ENCODE measurements around the gene TAS2R43. TPM values are rescaled to one million over a fixed set of nuclear protein-coding genes. Genes with fewer than 3 reads are reported as not detected.
"Not testable (repeated sequence)": the region's sequence is repeated elsewhere in the genome, so short reads cannot be mapped to it uniquely, and the experiment has no call there.

The TAS2R43 gene
- total RNA-seq, 4 donors from 2014 or later = 0.39 to 1.3 (median 0.87) TPM

DNA sequence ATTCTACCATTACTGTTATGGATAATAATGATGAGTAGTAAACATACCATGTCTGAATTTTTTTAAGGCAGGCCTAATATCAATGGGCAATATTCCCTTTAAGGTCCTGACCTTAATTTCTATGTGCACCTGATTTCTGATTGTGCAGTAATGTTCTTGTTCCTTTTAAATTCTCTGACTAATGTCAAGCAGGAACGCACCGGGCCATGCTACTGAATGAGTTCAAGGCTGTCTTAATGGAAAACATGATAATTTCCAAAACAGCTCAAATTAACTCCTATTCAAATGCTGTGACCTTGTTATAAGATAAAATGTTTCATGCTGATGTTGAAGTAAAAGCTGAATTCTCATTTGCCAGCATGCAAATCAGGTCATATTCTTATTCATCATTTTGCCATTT lies 36.8 kb downstream of the TAS2R43 start:
- Histone ChIP-seq H3K4me3 (no peak overlapping the region), H3K9me3 (peaks cover 0 to under 1% (median 0%) of the 10 kb centered on the region in 4 donors), H3K4me1 (no peaks in the 10 kb centered on the region), H3K36me3 (no peaks in the 10 kb centered on the region), H3K27me3 (no peaks in the 10 kb centered on the region), H3K27ac (replicated peaks in 1 of 4) (no peak overlapping the region)
- intact Hi-C loops (cut with DNase I) = no loop called here
- WGBS = 85% methylated on average over 2 of the region's 2 CpGs
- no peak for DNase-seq (ENCODE audit: extremely low spot score)
- TF ChIP-seq, protein P1, sequence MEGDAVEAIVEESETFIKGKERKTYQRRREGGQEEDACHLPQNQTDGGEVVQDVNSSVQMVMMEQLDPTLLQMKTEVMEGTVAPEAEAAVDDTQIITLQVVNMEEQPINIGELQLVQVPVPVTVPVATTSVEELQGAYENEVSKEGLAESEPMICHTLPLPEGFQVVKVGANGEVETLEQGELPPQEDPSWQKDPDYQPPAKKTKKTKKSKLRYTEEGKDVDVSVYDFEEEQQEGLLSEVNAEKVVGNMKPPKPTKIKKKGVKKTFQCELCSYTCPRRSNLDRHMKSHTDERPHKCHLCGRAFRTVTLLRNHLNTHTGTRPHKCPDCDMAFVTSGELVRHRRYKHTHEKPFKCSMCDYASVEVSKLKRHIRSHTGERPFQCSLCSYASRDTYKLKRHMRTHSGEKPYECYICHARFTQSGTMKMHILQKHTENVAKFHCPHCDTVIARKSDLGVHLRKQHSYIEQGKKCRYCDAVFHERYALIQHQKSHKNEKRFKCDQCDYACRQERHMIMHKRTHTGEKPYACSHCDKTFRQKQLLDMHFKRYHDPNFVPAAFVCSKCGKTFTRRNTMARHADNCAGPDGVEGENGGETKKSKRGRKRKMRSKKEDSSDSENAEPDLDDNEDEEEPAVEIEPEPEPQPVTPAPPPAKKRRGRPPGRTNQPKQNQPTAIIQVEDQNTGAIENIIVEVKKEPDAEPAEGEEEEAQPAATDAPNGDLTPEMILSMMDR (IDR thresholded peaks at IDR 0.05) = no peak
- TF ChIP-seq EP300 (IDR thresholded peaks at IDR 0.05) = no peak
- TF ChIP-seq POLR2A (IDR thresholded peaks at IDR 0.05; ENCODE audit: low read depth) = no peak

DNA sequence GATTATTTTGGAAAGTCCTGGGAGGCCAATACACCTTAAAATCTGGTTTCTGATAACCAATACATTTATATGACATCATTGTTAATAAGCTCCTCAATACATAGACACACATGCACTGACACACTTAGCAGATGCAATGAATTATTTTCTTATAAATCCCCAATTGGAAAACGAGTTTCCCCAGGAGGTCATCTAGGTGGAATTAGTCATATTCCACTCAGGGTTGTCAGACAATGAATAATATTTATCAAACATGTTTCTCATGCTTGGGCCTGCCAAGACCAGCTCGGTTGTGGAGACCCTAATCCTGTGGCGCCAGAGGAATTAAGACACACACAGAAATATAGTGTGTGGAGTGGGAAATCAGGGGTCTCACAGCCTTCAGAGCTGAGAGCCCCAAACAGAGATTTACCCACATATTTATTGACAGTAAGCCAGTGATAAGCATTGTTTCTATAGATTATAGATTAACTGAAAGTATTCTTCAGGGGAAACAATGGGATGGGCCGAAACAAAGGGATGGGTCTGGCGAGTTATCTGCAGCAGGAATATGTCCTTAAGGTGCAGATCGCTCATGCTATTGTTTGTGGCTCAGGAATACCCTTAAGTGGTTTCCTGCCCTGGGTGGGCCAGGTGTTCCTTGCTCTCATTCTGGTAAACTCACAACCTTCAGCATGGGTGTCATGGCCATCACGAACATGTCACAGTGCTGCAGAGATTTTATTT lies 42.1 kb downstream of the TAS2R43 start:
- H3K36me3 ChIP-seq; H3K27ac ChIP-seq (replicated peaks in 1 of 4); DNase-seq (ENCODE audit: extremely low spot score); H3K27me3 ChIP-seq; H3K9me3 ChIP-seq; intact Hi-C loops (cut with DNase I); H3K4me3 ChIP-seq: not testable (repeated sequence)
- H3K4me1 ChIP-seq = peaks cover 6 to 13% (median 9%) of the 10 kb centered on the region in 4 donors
- 91% methylated on average over 7 of the region's 7 CpGs for WGBS

DNA sequence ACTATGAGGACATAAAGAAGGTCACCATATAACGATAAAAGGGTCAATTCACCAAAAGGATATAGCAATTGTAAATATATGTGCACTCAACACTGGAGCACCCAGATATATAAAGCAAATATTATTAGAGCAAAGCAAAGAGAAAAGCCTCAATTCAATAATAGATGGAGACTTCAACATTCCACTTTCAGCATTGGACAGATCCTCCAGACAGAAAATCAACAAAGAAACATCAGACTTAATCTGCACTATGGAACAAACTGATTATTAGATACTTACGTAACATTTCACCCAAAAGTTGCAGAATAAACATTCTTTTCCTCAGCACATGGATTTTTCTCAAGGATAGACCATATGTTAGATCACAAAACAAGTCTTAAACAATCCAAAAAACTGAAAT lies 50.7 kb downstream of the TAS2R43 start:
- DNase-seq (ENCODE audit: extremely low spot score); intact Hi-C loops (cut with DNase I); H3K9me3 ChIP-seq; H3K27ac ChIP-seq (replicated peaks in 1 of 4); H3K27me3 ChIP-seq; H3K36me3 ChIP-seq; H3K4me1 ChIP-seq; H3K4me3 ChIP-seq: not testable (repeated sequence)
- WGBS = 92% methylated on average over 2 of the region's 2 CpGs

Small RNA genes within 50 kb of the gene (small RNA-seq; reads per million reads assigned to genes)
- gene AC018630.1 = 0 reads per million in 3 donors

Other genes starting within 250 kb of the TAS2R43 start
- 1 to 10 TPM in 3 of 4 donors, not detected in 1; 1.0 to 2.1 (median 1.6) TPM for gene PRR4, start 242.8 kb downstream of the TAS2R43 start, total RNA-seq
- 10 to 100 TPM; 11.0 to 17.0 (median 12.6) TPM for gene PRH1, start 208.1 kb downstream of the TAS2R43 start, total RNA-seq
- gene TAS2R13, start 182.8 kb downstream of the TAS2R43 start, total RNA-seq = 1 to 10 TPM in 1 of 4 donors, under 1 TPM in 3; 0.52 to 1.7 (median 0.80) TPM
- not detected for gene PRH2, start 163.1 kb downstream of the TAS2R43 start, total RNA-seq
- gene TAS2R14, start 153.1 kb downstream of the TAS2R43 start, total RNA-seq = 1 to 10 TPM; 1.5 to 3.3 (median 1.6) TPM
- 1 to 10 TPM in 3 of 4 donors, under 1 TPM in 1; 0.99 to 4.2 (median 1.3) TPM for gene TAS2R50, start 105.4 kb downstream of the TAS2R43 start, total RNA-seq
- 1 to 10 TPM in 3 of 4 donors, under 1 TPM in 1; 0.78 to 4.6 (median 1.3) TPM for gene TAS2R20, start 94.0 kb downstream of the TAS2R43 start, total RNA-seq
- 1 to 10 TPM; 1.4 to 8.3 (median 2.6) TPM for gene TAS2R19, start 69.7 kb downstream of the TAS2R43 start, total RNA-seq
- 1 to 10 TPM; 1.1 to 3.3 (median 2.2) TPM for gene TAS2R31, start 60.9 kb downstream of the TAS2R43 start, total RNA-seq
- gene TAS2R46, start 30.0 kb downstream of the TAS2R43 start, total RNA-seq = 1 to 10 TPM in 1 of 4 donors, not detected in 3; 1.1 TPM
- 1 to 10 TPM; 1.5 to 5.8 (median 2.1) TPM for gene TAS2R30, start 42.3 kb upstream of the TAS2R43 start, total RNA-seq
- gene SMIM10L1, start 78.9 kb upstream of the TAS2R43 start, total RNA-seq = 10 to 100 TPM; 12.3 to 19.1 (median 13.5) TPM
- gene TAS2R42, start 94.6 kb upstream of the TAS2R43 start, total RNA-seq = not detected
- not detected for gene PRB3, start 177.4 kb upstream of the TAS2R43 start, total RNA-seq
- gene PRB4, start 218.1 kb upstream of the TAS2R43 start, total RNA-seq = not detected